Inferior parietal cortex (tissue), 1 donor: ENCODE data around the gene AFAP1.

Experiments
- DNase-seq: peaks from one replicate; pipeline ENCODE4 v3.0.0-alpha.2; 2016; ENCODE audit errors: extremely low spot score

Gene AFAP1

GRCh38 chr4:7770224-7771050 lies 169.2 kb downstream of the AFAP1 start:
- DNase-seq, result no peak

DNA sequence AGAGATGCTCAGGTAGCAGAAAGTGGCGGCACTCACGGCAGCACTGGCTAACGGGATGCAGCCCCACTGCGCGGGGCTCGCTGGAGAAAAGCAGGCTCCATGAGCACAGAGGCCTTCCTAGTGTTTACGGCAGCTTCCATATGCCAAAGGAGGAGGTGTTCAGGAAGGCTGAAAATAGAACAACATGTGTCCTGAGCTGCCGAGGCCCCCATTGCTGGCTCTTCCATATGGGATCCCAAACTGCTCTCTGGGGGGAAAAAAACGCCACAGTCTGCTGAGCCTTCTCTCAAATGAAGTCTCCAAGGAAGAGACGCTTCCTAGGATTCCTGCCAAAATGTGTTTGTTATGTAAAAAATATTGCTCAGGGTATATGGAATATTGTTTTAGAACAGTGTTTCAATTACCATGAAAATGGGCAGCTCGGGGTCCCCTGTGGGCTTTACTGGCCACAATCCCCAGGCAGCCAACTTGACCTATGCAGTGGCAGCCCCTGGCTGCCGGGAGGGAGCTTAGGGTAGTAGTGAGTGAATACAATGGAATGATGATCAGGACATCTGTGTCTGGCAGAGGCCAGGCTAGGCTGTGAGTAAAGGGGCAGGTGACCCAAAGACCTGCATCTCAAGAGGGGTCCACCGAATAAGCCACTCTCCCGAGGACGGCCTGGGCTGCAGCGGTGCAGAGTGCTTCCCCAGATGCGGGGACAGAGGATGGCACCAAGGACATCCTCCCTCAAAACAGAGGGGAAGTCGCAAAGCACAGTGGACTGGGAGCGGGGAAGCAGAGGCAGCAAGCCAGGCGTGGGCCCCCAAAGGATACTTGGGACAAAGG lies 170.1 kb downstream of the AFAP1 start:
- peak; percentile 72 for DNase-seq

DNA sequence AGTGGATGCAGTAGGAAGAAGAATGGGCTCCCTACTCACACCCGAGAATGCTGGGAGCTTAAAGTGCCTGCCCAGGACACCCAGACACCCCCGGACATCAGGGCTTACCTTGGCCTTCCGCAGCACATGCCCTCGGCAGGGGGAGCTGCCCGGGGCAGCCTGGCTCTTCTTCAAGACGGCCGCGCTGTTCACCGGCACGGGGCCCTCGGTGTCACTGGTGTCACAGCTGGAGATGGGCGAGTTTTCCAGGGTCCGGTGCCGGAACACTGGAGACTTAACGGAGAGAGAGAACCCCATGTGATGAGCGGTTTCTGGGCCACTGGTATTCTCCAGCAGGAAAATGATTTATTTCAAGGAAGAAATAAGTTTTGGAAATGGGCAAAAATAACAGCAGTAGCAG lies 170.9 kb downstream of the AFAP1 start:
- DNase-seq, result no peak

DNA sequence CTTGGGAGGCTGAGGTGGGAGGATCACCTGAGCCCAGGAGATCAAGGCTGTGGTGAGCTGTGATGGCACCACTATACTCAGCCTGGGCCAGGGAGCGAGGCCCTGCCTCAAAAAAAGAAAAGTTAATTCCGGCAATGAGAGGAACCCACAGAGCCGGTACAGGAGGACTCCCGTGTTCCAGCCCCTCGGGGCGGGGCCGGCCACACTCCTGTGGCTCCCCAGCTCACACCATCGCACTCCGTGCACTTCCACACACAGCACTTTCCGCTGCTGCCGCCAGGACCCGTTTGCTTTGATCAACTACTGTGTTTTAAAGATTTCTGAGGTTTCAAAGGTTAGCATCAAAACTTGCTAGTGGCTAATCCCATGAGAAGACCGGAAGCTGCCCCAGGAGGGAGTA lies 171.7 kb downstream of the AFAP1 start:
- DNase-seq, result no peak

GRCh38 chr4:7767526-7767925 lies 172.1 kb downstream of the AFAP1 start:
- DNase-seq, result no peak

DNA sequence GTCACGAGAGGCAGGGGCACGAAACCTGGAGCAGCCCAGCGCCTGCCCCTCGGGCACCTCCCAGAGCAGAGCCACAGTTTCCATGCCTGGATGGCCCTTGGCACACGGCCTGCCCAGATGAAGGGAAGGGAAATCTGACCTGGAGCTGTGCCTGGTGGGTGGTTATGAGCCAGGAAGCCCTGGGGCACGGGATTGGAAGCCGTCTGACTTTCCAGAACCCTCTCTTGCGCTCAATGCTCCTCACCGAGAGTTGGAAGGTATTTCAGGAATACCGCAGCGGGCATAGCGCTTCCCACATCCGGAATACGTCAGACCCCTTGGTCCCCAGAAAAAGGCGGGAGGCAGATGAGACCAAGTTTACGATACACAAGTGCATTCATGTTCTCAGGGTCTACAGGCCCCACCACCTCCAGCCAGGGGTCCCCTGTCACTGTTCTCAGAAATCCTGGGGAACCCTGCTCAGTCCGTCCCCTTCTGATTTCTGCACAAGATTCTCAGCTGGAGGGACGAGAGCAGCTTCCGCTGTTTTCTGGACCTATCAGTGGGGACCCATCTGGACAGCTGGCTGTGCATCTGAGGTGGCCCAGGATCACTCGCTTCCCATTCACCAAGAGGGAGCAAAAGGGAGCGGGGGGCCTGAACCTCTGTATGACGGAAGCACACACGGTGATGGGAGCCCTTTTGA lies 172.9 kb downstream of the AFAP1 start:
- DNase-seq, result no peak

- no peak for DNase-seq
Measured at GRCh38 chr4:7766086-7766485, 173.6 kb downstream of the AFAP1 start.

DNA sequence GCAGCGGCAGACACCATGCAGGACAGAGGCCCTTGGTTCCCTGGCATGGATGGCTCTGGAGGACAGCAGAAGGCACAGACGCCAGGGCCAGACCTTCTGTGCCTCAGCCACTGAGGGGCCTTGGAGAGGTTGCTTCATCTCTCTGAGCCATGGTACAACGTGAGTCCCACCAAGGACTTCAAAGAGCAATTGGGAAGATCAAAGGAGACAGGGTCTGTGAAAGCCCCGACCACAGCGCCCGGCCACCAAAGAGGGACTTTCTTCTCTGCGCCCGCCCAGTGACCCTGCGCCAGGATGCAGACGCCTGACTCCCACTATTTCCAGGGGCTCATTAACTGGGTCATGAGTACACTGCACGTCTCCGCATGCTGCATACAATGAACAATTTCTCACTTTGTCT lies 174.0 kb downstream of the AFAP1 start:
- DNase-seq, result no peak

DNA sequence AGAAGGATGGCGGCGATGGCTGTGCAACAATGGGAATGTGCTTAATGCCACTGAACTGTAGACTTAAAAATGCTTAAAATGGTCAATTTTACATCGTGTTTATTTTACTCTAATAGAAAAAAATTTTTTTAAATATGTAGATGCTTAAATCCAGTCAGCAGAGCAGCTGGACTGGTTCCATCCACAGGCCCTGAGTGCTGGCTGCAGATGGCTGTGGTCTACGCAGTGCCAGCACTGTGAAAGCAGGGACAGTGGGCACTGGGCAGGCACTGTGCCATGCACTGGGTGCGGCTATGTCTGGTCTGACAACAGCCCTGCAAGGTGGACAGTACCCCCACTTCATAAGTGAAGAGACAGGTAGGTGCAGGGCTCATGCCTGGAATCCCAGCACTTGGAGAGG lies 175.2 kb downstream of the AFAP1 start:
- no peak for DNase-seq

DNA sequence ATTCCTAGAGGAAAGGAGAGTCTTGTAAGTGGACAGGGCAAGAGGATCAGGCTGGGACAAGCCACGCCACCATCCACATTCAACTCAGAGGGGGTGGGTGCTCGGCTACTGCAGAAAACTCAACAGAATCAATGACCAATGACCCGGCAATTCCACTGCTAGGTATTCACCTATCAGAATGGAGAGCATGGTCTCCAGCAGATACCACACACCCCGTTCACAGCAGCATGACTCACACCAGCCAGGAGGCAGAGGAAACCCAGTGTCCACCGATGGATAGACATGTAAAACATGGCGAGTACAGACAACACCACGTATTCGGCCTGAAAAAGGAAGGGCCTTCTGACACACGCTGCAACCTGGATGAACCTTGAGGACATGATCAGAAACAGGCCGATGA lies 175.9 kb downstream of the AFAP1 start:
- no peak for DNase-seq

DNA sequence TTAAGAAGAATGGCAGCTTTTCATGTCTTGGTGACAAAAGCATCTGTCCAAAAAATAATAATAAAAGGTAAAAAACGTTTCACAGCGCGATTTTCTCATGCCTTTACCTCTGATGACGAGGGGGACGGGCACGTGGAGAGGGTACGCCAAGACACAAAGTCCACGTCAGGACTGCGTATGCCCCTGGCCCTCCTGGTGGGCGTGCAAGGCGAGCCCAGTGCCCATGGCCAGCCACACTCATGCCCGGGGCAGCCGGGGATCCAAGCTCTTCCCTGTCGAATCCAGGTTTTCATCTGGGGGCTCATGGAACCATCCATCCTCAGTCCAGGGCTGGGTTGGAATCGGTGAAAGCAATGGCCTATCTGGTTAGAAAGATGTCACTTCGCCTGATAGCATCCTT lies 176.6 kb downstream of the AFAP1 start:
- DNase-seq, result no peak

GRCh38 chr4:7762376-7763030 lies 177.2 kb downstream of the AFAP1 start:
- DNase-seq, result no peak

DNA sequence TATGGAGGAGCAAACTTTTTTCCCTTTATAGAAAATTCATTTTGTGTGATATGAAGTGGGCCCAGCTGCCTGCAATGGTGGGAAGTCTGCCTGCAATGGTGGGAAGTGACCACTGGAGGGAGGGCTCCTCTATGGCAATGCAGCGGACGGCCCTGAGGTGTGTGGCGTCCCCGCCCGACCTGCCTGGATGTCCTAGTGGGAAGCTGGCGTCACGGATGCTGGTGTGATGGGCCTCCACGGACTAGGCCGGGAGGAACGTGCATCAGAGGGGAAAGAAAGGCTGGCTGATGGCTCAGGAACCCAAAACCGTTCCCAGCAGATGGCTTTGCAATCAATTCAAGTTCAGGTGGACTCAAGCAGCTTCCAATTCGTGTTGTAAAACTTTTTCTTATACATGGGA lies 177.9 kb downstream of the AFAP1 start:
- peak; percentile 64 for DNase-seq

DNA sequence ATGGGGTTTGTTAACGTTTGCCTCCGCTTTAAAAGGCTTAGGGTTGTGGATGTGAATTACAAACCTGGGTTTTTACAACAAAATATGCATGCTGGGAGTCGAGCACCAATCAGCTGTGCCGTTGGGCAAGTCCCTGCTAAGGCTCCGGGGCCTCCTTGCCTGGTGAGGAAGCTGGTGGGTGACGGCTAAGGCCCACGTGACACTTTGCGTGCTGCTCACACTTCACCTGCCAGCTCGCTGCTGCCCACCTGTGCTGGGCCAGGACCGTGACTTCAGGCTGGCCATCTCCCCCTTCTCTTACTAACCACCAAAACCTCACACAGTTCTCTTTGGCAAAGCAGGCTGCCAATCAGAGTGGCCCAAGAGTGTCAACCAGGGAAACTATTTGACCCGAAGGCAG lies 178.3 kb downstream of the AFAP1 start:
- no peak for DNase-seq

DNA sequence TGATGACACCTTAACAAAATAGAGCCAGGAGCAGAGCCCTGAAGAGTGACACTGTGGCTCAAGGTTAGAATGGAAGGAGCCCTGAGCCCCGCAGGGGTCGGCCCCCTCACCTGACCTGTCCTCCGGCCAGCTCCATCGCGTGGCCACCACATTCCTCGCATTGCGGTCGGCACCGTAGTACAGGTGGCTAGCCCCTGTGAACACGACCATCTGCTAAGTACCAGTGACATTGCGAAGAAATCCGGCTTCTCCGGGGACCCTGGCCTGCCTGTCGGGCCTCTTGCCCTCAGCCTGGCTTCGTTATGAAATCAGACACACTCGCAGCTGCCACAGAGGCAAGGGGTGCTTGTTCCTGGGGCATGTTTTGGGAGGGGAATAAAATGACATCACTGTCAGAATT lies 179.0 kb downstream of the AFAP1 start:
- no peak for DNase-seq

DNA sequence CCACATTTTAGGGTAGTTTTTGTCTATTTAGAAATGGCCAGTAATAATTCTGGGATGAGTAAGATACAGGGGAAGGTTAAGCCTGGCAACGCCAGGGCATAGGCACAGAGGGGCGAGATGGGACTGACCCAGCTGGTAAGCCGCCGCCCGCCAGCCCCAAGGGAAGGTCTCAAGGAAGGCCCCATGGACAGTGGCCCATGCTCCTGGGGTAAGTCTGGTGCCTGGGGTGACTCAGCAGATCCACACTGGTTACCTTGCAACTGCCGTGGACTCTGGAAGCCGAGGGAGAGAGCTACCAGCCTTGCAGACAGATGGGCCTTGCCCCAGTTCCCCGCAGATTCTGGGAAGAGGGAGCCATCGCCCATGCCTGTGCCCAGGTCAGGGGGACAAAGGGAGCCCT lies 179.4 kb downstream of the AFAP1 start:
- no peak for DNase-seq

DNA sequence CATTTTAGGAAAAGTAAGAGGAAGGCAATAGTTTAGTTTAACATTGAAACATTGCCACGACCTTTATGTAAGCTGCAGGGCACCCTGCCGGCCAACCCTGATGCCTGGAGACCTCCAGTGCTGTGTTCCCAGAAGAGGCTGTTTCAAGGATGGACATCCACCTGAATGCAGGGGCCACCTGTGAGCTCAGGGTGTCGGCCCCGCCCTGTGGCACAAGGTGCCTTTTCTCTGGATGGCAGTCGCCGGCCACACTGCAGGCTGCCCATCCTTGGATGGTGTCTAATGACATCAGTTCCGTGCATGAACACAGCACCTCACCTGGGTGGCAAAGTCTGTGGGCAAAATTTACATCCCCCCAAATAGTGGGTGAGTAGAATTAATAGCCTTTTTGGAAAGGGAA lies 180.0 kb downstream of the AFAP1 start:
- DNase-seq, result no peak

DNA sequence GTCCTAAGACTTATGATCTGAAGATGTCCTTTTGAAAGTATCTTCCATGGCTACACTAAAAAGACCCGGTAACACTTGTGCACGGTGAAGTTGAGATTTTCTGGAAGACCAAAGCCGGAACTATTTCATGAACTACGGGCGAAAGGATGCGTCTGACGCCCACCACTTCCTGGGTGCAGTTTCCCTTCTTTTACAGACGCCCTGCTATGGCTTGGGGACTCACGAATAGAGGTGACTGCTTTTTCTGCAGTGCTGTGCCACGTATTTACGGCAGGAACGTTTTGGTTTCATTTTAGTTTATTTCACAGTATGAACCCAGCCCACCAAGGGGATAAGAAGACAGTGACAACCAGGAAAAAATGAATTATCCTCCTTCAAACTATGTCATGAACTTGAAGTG lies 180.4 kb downstream of the AFAP1 start:
- no peak for DNase-seq

GRCh38 chr4:7758476-7758875 lies 181.2 kb downstream of the AFAP1 start:
- DNase-seq, result no peak

- no peak for DNase-seq
Measured at GRCh38 chr4:7757501-7758471, 181.9 kb downstream of the AFAP1 start.
